Upper lobe of left lung (tissue), 4 donors: ENCODE results near the gene TXNDC2.

Experiments
- CTCF ChIP-seq, 6 experiments: fragments of 450-650 bp in 4 of 6; fragments of 200-600 bp in 2 of 6; sonication (generic) in 2 of 6; IDR thresholded peaks; one replicate each; pipeline ENCODE4 v1.5.1; 2016 to 2019; ENCODE audit warnings: antibody characterized with exemption in 6 of 6
- EP300 ChIP-seq, 4 donors: sonication (generic); formaldehyde crosslinking; IDR thresholded peaks; one replicate each; pipeline ENCODE4 v1.5.1; 2017; ENCODE audit warnings: antibody characterized with exemption in 4 of 4, control low read depth in 2 of 4
- POLR2A ChIP-seq, 4 donors: fragments of 450-650 bp; IDR thresholded peaks; one replicate each; pipeline ENCODE4 v1.5.1; 2016 to 2017; ENCODE audit warnings: antibody characterized with exemption in 4 of 4, mild to moderate bottlenecking in 2 of 4

DNA sequence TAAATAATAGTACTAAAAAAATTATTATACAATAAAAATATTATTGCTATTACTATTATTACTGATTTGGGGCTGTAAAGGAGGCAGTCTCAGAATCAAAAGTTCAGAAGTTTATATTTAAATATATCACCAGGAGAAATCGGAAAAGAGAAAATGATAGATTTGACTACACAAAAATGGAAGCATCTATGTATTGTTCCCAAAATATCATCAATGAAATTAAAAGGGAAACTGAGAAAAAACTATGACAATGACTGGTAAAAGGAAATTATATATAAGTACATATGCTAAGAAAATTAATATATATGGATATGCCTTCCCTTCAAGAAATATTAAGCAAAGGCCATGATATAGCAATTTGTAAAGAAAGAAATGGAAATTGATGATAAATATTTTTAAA, 7.7 kb upstream of the TXNDC2 start:
- TF ChIP-seq CTCF (IDR thresholded peaks at IDR 0.05) = no peak
- no peak for TF ChIP-seq EP300 (IDR thresholded peaks at IDR 0.05)
- no peak for TF ChIP-seq POLR2A (IDR thresholded peaks at IDR 0.05)
